Lung microvascular endothelial cell (primary cell): ENCODE results near the gene TNS1. TPM values are rescaled to one million over a fixed set of nuclear protein-coding genes. Genes with fewer than 3 reads are reported as not detected.

Experiments
- DNase-seq, 2 donors: peaks; one replicate each; pipeline versions ENCODE4 v3.0.0 to v3.0.0-alpha.2; 2010; ENCODE audit warnings: low read depth in 2 of 2
- total RNA-seq: library from RNA; depleted of rRNA; stranded (reverse); fragments of >200 nt; gene quantifications from 2 replicates; pipeline ENCODE4 v1.2.1, GENCODE V29; 2014

The TNS1 gene
- total RNA-seq, 1 donor from 2014 or later: 82.1 TPM

DNA sequence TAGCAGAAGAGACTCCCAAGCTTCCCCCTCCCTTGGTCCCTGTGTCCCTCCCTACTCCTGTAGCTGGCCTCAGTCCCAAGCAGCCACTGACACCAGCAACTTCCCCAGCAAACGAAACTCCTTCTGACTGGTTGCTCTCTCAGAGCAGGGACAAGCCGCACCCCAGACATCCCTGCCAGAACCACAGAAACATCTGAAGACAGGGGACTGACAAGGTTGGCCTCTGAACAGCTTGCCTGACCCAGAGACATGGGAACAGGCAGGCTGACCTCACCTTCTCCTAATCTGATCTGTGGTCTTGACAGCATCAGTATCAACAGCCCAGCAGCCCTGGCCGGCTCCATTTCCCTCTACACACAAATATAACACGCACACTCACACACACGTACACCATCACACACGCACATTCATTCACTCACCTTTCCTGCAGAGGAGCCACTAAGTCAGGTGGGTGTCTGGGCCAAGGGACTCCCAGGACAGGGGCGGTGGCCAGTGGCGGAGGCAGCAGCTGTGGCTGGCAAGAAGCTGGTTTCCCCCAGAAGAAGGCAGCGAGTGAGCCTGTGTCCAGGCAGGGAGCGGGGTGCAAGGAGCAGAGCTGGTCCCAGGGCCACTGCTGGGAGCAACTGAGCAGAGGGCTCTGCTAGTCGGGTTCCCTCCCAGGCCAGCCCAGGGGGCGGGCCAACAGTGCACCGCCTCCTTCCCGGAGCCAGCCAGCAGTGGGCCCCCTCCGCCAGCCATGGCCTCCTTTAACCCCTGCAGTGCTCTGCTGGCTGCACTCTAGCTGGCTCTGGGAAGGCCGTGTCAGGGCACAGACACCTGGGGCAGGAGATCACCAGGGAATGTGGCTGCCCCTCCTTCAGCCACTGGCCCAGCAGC, 59.1 kb downstream of the TNS1 start:
- peak; percentile 74 to 76 for DNase-seq

DNA sequence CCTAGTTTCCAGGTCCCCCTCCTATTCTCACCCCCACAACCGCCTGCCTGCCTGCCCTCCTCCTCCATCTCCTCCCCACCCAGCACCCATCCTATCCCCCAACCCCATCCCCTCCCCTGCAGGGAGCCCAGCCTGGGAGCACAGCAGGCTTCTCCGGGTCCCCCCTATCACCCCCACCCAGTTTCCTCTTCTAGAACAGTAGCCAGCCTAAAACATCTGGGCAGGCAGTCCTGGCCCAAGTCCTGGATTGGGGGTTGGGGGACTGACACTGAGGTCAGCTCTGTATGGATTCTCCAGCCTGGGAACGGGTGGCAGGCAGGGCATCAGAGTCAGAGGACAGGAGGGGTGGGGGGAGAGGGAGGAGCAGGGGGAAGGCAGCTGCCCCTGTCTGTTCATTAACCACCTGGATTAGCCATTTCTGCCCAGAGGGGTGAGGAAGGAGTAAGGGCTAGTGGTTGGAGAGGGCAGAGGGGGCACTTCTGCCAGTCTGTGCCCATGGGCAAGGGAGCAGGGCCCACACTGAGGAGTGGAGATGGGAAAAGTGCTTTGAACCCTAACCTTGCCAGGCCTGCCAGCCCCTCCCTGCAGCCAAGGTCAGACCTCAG, 60.0 kb downstream of the TNS1 start:
- DNase-seq: no peak

DNA sequence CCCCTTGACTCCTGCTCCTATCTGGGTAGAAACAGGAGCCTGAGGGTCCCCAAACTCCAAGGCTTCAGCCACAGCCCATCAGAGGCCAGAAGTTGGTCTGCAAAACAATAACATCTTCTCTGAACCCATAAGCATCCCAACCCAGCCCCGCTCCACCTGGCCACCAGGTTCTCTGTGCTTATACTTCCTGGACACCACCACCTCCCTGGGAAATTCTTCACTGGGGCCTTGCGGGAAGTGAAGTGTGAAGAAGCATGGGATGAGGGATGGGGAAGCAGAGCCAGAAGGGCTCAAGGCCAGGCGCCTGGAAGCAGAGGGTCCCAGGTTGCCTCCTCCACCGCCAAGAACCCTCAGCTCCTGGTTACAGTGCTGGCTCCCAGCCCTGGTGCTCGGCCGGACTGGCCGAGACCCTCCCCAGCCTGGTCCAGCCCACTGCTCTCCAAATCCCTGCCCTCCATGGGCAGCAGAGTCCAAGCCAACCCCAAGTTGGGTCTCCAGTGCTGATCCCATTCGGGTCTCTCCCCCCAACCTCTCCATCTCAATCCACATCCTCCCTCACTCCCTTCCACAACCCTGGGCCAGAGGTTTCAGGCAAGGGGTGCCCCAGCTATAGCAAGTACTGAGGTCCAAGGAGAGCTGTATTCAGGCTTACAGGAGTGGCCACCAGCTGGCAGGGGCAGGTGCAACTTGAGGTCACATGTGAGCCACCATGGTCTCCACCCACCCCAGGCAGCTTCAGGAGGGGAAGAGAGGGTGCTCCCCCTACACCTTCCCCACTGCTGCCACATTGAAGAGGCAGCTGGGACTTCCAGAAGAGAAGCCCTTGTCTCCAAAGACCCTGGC, 60.7 kb downstream of the TNS1 start:
- no peak for DNase-seq

DNA sequence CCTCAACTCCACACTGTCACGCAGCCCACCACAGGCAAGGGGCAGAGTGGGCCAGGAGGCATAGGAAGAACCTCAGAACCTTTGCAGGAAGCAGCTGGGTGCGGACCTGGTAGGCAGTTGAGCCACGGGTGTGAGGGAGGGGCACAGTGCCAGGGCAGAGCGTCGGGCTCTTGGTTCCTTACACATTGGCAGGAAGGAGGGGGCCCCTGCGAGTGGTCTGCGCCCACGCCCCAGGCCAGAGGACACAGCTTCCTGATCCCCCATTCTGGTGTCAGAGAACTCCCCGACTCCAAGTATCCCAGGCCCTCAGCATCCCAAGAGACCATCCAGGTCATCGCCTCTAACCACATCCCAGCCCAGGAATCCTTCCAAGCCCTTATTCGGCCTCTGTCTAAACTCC, 61.5 kb downstream of the TNS1 start:
- DNase-seq: peak in 1 of 2 donors; percentile 23

DNA sequence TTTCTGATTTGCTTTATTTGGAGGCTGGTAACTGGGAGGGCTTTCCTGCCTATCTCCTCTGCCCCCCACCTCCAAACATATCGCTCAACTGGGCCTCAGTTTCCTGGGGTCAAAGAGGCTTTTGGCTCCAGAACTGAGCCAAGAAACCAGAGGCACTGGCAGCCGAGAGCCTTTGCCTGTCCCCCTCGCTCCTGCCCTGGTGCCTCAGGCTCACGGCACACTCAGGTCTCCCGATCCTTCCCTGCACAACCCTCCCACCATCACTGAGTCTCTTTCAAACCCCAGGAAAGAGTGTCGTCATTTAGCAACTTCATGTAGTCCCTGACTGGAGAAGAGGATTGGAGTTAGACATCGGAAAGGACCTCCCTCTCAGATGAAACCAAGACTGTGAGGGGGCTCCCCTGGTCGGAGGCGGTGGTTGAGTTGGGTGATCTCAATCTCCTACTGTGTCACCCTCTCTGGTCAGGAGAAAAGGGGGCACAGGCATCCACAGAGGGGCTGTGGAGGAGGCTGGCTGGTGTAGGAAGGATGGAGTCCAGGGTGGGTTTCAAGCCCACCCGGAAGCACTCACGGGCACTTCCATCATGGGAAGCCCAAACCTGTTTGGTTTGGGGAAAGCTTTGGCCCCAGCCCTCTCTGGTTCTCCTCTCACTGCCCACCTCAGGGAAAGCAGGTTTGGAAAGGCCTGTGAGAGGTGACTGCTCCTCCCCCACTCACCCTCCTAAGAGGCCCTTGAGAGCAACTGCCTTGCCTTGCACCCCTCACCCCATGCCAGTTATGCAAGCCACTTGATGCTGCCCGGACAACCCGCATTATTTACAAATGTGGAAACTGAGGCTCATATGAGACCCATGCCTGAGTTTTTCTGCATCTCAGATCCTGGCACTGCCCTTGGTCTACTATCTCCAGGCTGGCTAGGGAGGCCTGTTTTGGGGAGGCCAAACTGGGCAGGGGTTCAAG, 62.3 kb downstream of the TNS1 start:
- DNase-seq: no peak

DNA sequence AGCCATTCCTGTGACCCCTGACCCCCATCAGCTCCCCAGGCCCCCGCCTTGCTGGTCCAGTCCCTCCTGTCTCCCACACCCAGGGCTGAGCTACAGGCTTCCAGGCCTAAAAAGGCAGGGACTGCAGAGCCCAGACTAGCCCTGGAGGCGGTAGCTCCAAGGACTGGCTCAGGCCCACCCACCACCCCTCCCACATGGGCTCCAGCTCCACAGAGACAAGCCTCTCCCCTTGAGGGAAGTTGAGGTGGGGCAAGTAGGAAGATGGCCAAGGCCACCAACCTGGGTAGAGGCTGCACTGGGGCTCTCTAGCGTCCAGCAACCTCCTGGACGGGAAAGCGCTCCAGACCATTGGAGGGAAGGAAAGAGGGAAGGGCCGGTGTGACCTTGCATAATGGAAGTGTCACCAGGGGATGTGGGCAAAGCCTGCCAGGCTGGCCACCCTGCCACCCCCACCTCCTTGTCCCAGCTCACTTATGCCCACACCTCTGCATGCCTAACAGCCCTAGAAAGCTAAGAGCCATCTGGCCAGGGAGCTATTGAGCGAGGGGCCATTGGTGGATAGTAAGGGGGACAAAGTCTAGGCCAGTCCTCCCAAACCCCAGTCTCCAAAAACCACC, 63.1 kb downstream of the TNS1 start:
- DNase-seq: no peak

DNA sequence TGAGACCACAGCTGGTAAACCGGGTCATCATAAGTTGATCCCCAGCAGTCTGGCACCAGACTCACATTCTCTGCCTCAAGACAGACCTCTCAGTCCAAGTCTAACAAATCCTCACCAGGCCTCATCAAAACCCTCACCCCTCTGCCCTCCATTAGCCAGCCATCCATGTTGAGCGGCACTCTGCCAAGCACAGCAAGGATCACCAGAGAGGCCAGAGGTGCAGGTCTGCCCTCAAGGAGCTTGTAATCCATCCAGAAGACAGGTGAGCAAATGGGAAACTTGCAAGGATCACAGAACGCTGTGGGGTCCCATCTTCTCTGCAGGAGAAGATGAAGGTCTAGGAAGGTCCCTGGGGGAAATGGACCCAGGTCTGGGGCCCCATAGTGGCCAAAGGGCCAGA, 63.6 kb downstream of the TNS1 start:
- no peak for DNase-seq

DNA sequence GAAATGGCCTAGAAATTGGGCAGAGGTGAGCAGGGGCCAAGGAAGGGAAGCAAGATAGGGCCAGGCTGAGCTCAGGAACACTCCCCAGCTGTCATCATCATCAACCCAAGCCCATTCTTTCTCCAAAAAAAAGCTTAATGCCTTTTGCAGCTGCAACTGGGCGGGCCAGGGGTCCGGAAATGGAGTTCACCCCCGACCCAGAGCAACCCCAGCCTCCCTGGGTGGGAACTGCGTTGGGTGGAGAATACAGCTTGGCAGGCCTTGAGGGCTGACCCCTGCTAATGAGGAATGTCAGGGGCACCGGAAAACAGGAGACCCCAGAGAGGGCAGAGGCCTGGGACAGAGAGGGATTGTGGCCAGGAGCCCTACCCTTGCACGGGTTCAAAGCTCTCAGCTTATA, 64.8 kb downstream of the TNS1 start:
- DNase-seq: no peak

DNA sequence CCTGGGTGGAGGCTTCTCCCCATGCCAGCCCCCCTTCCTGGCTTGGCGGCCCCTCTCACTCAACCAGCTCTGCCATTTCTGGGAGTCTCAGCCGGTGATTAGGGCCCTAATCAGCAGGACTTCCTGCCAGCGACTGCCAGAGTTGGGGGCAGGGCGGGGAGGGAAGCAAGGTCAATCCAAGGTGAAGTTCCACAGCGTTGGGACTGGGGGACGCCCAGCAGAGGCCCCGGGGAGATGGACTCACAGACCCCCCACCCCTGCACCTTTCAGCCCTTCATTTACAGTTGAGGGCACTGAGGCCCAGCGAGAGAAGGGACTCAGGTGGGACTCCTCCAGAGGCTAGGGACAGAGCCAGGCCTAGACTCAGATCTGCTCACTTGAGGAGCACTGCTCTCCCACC, 65.3 kb downstream of the TNS1 start:
- peak; percentile 26 to 45 for DNase-seq

DNA sequence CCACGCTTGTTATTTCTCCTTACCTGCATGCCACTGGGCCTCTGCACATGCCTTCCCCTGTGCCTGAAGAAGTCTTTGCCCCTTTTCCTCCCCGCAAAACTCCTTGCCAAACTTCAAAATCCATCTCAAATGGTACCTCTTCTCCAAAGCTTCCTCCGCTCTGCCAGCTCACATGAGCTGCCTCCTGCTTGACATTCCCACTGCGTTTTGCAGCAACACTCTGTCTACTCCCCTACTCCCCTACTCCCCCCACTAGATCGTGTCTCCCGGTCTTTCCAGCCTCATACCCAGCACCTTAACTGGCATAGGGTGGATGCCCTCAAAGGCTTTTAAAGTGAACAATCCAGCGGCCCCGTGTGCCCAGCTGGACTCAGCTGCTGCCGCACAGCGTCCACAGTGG, 65.8 kb downstream of the TNS1 start:
- DNase-seq: no peak

DNA sequence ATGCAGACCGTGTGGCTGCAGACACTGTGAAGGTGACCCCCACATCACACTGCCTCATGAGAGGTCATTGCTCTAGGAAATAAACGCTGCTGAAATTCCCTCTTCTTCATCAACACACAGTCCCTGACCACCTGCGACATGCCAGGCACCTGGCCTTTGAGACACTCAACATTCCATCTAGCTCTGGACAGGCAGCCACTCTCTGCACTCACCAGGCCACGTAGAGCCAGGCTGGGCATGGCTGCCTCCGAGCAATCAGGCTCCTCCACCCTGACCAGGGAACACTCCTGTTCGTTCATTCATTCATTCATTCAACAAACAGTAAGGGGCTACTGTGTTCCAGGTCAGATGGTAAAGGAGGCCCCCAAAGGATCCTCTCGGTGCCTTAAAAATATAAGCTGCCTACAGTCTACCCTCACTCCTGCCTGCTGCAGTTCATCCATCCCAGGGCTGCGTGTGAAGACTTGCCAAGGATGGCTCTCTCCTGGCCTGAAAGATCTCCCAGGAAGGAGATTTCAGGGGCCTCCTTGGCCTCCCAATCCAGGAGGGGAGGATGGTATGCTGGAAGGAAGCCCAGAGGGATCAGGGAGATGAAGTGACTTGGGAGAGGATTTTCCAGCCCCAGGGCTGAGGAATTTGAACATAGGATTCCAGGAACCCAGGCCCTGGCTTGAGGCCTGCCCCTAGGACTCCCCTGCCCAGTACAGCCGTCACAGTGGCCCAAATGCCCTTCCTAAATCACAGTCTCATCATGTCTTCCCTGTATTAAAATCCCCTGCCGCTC, 66.7 kb downstream of the TNS1 start:
- DNase-seq: no peak

DNA sequence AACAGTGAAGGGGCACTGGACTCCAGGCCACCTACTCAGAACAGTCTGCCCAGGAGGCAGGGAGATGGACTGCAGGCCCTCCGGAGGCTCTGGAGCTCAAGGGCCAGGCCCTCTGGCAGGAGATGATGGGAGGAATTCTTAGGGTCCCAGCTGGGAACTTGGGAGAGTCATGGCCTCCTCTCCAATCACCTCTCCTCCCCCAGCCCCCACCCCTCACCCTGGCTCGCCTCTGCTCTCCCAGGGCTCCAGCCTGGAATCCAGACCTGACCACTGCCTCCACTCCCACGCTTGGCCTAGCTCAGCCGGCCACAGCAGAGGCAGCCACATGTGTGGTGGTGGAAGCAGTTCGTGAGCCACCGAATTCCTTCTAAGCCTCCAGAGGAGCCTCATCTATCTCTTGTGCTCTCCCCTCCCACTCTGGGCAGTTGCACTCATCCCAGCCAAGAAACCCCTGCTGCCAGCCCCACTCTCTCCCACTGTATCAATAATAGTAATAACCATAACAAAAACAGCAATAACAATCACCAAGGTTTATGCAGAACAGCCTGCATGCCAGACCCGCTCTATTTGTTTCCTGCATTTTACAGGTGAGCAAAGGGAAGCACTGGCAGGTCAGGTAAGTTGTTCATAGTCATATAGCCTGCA, 67.4 kb downstream of the TNS1 start:
- DNase-seq: no peak

DNA sequence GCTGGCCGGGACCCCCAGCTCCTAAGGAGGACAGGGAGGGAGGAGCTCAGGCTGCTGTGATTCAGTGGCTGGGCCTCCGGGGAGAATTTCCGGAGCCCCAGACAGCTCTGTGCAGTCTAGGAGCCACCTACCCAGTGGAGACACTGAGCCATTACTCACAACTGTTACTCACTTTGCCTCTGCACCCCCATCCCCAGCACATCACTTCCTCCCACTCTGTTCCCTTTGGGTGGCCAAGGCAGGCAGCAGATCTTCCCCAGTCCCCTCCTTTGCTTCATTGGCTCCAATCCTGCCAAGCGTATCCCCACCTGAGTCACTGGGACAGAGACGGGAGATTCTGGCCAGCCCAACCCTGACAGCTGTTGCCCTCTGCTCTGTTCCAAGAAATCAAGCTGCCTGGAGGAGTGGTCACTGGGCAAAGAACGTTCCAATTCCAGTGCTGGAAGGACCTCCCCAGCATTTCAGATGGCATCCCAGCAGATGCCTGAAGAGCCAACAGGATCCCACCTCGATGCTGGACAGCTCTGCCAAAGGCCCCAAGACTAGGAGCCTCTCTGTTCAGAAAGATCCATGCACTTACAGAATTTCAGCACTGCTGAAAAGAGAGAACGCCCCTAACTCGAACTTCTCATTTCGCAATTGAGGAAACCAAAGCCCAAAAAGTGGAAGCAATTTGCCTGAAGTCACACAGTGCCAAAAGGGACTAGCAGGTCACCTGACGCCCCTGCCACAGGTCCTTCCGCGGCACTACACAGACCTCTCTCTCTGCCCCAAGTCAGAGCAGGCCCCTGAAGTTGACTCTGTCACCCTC, 68.3 kb downstream of the TNS1 start:
- DNase-seq: peak in 1 of 2 donors; percentile 90

DNA sequence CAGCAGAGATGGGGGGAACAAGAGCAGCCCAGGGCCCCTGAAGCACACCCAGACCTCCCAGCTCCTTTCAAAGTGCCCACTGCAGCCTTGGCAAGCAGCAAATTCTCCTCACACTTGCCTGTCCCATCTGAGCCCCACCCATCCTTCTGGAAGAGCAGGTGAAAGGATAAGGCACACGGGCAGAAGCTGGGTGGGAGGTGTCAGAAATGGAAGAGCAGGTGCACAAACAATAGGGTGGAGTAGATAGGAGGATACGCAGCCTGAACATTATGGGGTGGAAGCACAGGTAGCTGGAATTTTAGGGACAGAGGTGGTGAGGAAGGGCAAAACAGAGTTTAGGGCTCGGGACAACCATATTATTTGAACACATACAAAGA, 69.2 kb downstream of the TNS1 start:
- DNase-seq: no peak

DNA sequence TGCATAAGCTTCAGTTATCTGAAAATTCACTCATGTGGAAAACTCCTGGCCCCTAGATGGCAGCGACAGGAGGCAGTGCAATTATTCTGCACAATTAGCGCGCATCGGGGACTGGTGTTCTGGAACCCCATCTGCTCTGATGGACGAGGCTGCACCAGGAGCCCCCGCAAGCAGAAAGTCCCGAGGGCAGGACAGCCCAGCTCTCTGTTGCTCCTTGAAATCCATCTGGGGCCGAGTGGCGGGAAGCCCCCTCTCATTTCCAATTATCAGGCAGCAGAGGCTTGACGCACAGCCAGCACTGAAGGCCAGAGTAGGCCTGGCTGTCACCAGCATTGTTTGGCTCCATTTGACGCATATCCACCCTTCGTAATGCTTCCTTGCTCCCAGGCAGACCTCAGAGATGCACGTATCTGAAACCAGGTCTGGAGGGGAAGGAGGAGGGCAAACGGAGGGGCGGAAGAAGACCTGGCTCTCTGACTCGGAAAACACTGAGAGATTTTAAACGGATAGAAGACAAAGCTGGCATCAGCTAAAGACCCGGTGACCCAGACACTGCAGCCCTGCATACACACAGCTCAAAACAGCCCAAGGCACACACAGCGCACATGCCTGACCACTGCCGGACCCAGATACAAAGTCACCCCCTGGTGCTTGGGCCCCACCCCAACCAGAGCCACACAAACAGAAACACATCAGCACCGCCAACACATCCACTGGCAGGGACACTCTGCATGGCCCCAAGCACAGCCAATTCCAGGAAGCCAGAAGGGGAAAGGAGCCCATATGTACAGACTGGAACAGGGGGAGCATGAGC, 69.8 kb downstream of the TNS1 start:
- peak; percentile 59 to 92 for DNase-seq

DNA sequence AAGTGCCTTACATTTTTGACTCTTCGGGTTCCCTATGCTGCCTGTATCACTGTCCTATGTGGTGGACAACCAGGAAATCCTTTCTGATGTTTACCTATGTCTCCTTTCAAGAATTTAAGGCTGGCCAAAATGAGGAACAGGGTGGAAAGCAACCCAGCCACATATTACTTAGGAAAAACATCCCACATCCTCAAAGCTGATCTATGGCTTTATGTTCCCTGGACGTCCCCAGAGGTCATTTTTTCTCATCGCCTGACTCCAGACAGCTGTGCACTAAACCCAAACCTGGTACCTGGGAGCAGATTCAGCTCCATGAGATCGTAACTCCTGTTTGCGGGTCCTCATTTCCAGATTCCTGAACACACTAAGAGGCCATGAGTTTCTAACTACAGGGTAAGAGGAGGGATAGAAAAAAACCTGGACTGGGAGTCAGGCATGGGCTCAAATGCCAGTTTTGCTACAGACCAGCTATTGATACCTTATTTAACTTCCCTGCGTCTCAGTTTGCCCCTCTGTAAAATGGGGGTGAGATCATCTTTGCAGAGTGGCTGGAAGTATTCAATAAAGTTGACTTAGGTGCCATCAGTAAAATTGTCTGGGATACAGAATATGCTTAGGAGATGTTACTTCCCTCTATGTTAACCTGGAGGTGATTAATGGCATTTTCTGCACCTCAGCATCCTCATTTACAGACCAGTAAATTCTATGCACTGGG, 70.8 kb downstream of the TNS1 start:
- no peak for DNase-seq
